AG04449 (cell line): ENCODE measurements around the gene HMCN2.

Source experiments
- CTCF ChIA-PET: fragments of 350-600 bp; formaldehyde crosslinking; extraction: SDS; loops from one replicate; lab custom pipeline; 2021; ENCODE audit warnings: antibody characterized with exemption; lab: Yijun Ruan, JAX
- POLR2A ChIA-PET: fragments of 400-600, 350-600 bp; formaldehyde crosslinking; extraction: SDS; loops from one replicate; lab custom pipeline; 2020; ENCODE audit warnings: antibody characterized with exemption, inconsistent platforms; lab: Yijun Ruan, JAX
- DNase-seq: peaks from one replicate; pipeline ENCODE4 v3.0.0-alpha.2; 2010; ENCODE audit warnings: low read depth, low spot score
- H3K4me3 ChIP-seq: 2 replicates; pipeline ENCODE4 v1.5.1; 2011; ENCODE audit warnings: low read depth, mild to moderate bottlenecking, control low read depth, low read length
- TF ChIP-seq, protein P1 (sequence below): IDR thresholded peaks from one replicate; pipeline ENCODE4 v1.5.1; 2011; ENCODE audit warnings: mild to moderate bottlenecking, moderate library complexity, low read length, control low read depth, inconsistent platforms; ENCODE audit not compliant: insufficient read depth; ENCODE audit errors: missing control alignments

HMCN2 gene

DNA sequence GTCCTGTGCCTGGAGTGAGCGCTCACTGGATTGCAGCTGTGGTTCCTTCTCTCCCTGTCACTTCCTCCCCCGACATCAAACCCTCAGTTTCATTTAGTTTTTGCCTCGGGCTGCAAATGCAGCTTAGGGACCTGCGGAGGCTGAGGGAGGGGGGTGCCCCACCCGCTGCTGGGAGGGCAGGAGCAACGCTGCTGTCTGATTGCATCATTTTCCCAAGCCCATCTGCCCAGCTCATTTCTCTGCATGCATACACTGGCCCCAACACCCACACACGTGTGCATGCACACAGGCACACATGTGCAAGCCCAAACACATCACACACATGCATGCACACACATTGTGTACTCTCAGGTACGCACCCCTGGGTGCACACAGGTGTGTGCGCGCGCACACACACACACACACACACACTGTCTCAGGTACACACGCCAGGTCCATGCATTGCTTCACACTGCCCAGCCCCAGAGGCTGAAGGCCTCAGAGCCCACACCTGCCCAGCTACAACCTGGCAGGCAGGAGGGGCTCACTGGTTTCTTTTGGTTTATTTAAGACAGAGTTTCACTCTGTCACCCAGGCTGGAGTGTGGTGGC is 182.6 kb downstream of the HMCN2 start:
- TF ChIP-seq, protein P1, sequence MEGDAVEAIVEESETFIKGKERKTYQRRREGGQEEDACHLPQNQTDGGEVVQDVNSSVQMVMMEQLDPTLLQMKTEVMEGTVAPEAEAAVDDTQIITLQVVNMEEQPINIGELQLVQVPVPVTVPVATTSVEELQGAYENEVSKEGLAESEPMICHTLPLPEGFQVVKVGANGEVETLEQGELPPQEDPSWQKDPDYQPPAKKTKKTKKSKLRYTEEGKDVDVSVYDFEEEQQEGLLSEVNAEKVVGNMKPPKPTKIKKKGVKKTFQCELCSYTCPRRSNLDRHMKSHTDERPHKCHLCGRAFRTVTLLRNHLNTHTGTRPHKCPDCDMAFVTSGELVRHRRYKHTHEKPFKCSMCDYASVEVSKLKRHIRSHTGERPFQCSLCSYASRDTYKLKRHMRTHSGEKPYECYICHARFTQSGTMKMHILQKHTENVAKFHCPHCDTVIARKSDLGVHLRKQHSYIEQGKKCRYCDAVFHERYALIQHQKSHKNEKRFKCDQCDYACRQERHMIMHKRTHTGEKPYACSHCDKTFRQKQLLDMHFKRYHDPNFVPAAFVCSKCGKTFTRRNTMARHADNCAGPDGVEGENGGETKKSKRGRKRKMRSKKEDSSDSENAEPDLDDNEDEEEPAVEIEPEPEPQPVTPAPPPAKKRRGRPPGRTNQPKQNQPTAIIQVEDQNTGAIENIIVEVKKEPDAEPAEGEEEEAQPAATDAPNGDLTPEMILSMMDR = no peak
- POLR2A ChIA-PET = interaction anchor here (0.7 to 1.2 kb wide), 3 partner anchors 13 to 214 kb away, joined by 3 to 5 read pairs (median 3); no protein-coding TSS in a partner anchor
- DNase-seq = no peak
- H3K4me3 ChIP-seq = no peak overlapping the region
- CTCF ChIA-PET = interaction anchor here (0.8 to 3.7 kb wide), 11 partner anchors 8 to 236 kb away, joined by 3 to 20 read pairs (median 4); no protein-coding TSS in a partner anchor

GRCh38 chr9:130448771-130449603 is 183.4 kb downstream of the HMCN2 start:
- H3K4me3 ChIP-seq = no peak overlapping the region
- no peak for DNase-seq
- ChIA-PET POLR2A (no interaction called here), CTCF (interaction anchor here (0.6 to 3.7 kb wide), 7 partner anchors 12 to 341 kb away, joined by 3 to 17 read pairs (median 4); no protein-coding TSS in a partner anchor)
- TF ChIP-seq, protein P1 = no peak

GRCh38 chr9:130450344-130451003 is 184.9 kb downstream of the HMCN2 start:
- TF ChIP-seq, protein P1 = no peak
- H3K4me3 ChIP-seq = no peak overlapping the region
- ChIA-PET CTCF (interaction anchor here (1.2 to 2.5 kb wide), 3 partner anchors 10 to 342 kb away, joined by 3 to 17 read pairs (median 4); no protein-coding TSS in a partner anchor), POLR2A (no interaction called here)
- no peak for DNase-seq

DNA sequence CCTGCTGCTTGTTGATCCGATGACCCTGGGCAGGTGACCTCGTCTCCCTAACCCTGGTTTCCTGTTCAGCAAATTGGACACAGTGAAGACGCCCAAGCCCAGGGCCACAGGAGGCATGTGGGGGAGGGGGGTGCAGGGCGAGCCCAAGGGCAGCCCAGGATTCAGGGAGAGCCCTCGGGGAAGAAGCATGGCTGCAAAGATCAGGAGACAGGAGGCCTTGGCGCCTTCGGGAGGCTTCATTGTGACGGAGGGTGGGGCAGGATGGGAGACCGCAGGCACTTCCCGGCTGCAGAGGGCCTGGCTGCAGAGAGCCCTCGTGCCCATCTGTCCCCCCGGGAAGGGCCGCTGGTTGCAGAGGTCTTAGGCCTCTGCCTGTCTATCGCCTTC is 185.4 kb downstream of the HMCN2 start:
- ChIA-PET POLR2A (no interaction called here), CTCF (interaction anchor here (3.1 kb wide), 1 partner anchor 12 kb away, joined by 36 read pairs; no protein-coding TSS in a partner anchor)
- TF ChIP-seq, protein P1 = no peak
- H3K4me3 ChIP-seq = no peak overlapping the region
- DNase-seq = no peak

- peak; percentile 63 for DNase-seq
- CTCF ChIA-PET = interaction anchor here (1.0 to 3.1 kb wide), 4 partner anchors 11 to 249 kb away, joined by 3 to 36 read pairs (median 8); no protein-coding TSS in a partner anchor
- no peak overlapping the region for H3K4me3 ChIP-seq
- TF ChIP-seq, protein P1 = peak; percentile 57
- POLR2A ChIA-PET = no interaction called here
Measured at GRCh38 chr9:130451509-130452388, 186.2 kb downstream of the HMCN2 start.
